Naive B cell (primary cell): ENCODE data around the gene MBP. TPM values are rescaled to one million over a fixed set of nuclear protein-coding genes. Genes with fewer than 3 reads are reported as not detected.

Experiments used
- ATAC-seq, 2 donors: fragments of 150-1000 bp; cut with Tn5 transposase; 2 replicates each; pipeline ENCODE4 v1.10.0; 2021; ENCODE audit warnings: low read depth in 2 of 2, mild to moderate bottlenecking in 2 of 2, moderate library complexity in 2 of 2
- DNase-seq: peaks from one replicate; pipeline ENCODE4 v3.0.0; 2022
- H3K27ac Mint-ChIP-seq, 6 donors: one replicate each; pipeline ENCODE4 v1.8.0; 2020 to 2022; ENCODE audit warnings: mild to moderate bottlenecking in 6 of 6, mixed read lengths in 6 of 6, moderate library complexity in 5 of 6, inconsistent platforms in 2 of 6
- H3K27me3 Mint-ChIP-seq, 3 donors: one replicate each; pipeline ENCODE4 v1.8.0; 2021 to 2022; ENCODE audit warnings: mixed read lengths in 3 of 3, mild to moderate bottlenecking in 1 of 3
- H3K36me3 Mint-ChIP-seq, 2 donors: one replicate each; pipeline ENCODE4 v1.8.0; 2020 to 2022; ENCODE audit warnings: mixed read lengths in 2 of 2, inconsistent platforms in 1 of 2, mild to moderate bottlenecking in 1 of 2
- H3K4me1 Mint-ChIP-seq, 3 donors: one replicate each; pipeline ENCODE4 v1.8.0; 2020 to 2022; ENCODE audit warnings: mixed read lengths in 3 of 3, inconsistent platforms in 1 of 3, mild to moderate bottlenecking in 1 of 3, moderate library complexity in 1 of 3
- H3K4me3 Mint-ChIP-seq, 8 donors: one replicate each; pipeline ENCODE4 v1.8.0; 2020 to 2022; ENCODE audit warnings: mild to moderate bottlenecking in 8 of 8, mixed read lengths in 8 of 8, moderate library complexity in 8 of 8, inconsistent platforms in 2 of 8
- H3K9me3 Mint-ChIP-seq, 7 donors: one replicate each; pipeline ENCODE4 v1.8.0; 2020 to 2022; ENCODE audit warnings: mixed read lengths in 7 of 7, mild to moderate bottlenecking in 5 of 7, inconsistent platforms in 2 of 7, moderate library complexity in 1 of 7
- polyA plus RNA-seq, 6 donors: library from polyadenylated mRNA; unstranded; fragments of 300-500 nt; fragmentation: Illumina TruSeq; gene quantifications; one replicate each; pipeline ENCODE4 v1.2.3, GENCODE V29; 2021; ENCODE audit warnings: low read depth in 6 of 6

The MBP gene
- polyA plus RNA-seq, 6 donors from 2014 or later: 35.4 to 69.2 (median 66.6) TPM

DNA sequence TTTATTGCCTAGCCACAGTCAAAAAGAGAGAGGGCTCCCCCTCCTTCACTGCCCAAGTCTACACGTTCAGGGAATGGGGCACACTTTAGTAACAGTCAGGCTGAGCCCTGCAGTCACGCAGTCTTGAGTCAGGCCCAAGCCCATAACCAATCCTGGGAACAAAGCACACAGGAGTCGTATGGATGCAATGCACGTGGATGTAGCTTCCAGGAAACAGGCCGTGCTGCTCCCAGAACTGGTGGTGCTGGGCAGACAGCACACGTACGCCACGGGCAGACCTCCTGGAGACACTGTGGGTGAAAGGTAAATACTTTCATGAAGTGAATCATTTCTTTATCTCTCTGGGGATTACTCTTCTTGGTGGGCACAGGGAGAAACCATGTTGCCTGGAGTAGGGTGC, 30.0 kb upstream of the MBP start:
- H3K4me1 Mint-ChIP-seq: peaks cover 9 to 10% (median 9%) of the 10 kb centered on the region in 3 donors
- no peak overlapping the region for H3K4me3 Mint-ChIP-seq
- H3K36me3 Mint-ChIP-seq: peaks cover 3 to 5% of the 10 kb centered on the region in 2 donors
- DNase-seq (no peak), ATAC-seq (no peak)
- H3K27me3 Mint-ChIP-seq: peaks cover 30 to 43% (median 37%) of the 10 kb centered on the region in 3 donors
- H3K27ac Mint-ChIP-seq: no peak overlapping the region
- no peaks in the 10 kb centered on the region for H3K9me3 Mint-ChIP-seq

DNA sequence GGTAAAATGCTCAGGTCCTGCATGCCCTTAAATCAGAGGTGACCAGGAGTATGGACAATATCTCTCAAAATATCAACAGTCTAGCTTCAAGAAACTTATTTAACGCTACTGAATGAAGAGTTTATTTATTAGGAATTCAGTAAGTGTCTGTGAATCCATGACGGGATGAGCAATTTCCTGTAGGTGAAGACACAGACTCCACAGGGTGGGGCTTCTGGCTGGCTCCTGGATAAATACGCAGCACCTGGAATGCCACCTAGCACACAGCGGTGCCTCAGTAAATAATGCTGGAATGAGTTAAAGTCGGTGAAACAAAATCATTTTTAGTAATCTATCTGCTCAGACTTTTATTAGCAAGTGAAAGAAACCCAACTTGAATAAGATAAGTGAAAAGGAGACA, 29.4 kb upstream of the MBP start:
- peak overlapping the region in 1 of 6 donors; percentile 80 for H3K27ac Mint-ChIP-seq
- H3K27me3 Mint-ChIP-seq: peaks cover 30 to 43% (median 37%) of the 10 kb centered on the region in 3 donors
- DNase-seq (no peak), ATAC-seq (no peak)
- peaks cover 3 to 5% of the 10 kb centered on the region in 2 donors for H3K36me3 Mint-ChIP-seq
- peaks cover 9 to 10% (median 9%) of the 10 kb centered on the region in 3 donors for H3K4me1 Mint-ChIP-seq
- no peaks in the 10 kb centered on the region for H3K9me3 Mint-ChIP-seq
- no peak overlapping the region for H3K4me3 Mint-ChIP-seq

DNA sequence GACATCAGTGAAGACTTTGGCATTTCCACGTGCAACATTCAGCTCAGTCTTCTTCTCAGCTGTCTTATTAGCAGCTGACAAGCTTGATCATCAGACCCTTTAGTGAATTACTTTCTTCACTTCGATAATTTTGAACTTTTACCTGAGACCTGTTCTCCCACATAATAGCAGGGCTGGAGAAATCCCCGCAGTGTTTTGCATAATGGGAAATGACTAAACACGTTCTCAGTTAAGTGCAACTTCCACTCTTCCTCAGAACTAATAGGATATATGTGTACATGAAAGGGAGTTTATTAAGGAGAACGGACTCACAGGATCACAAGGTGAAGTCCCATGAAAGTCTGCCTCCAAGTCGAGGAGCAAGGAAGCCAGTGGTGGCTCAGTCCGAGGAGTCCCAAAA, 28.8 kb upstream of the MBP start:
- H3K27me3 Mint-ChIP-seq: peaks cover 30 to 41% (median 37%) of the 10 kb centered on the region in 3 donors
- peaks cover 9 to 10% (median 9%) of the 10 kb centered on the region in 3 donors for H3K4me1 Mint-ChIP-seq
- peaks cover 3 to 5% of the 10 kb centered on the region in 2 donors for H3K36me3 Mint-ChIP-seq
- ATAC-seq (no peak), DNase-seq (no peak)
- H3K27ac Mint-ChIP-seq: no peak overlapping the region
- H3K9me3 Mint-ChIP-seq: no peaks in the 10 kb centered on the region
- no peak overlapping the region for H3K4me3 Mint-ChIP-seq

DNA sequence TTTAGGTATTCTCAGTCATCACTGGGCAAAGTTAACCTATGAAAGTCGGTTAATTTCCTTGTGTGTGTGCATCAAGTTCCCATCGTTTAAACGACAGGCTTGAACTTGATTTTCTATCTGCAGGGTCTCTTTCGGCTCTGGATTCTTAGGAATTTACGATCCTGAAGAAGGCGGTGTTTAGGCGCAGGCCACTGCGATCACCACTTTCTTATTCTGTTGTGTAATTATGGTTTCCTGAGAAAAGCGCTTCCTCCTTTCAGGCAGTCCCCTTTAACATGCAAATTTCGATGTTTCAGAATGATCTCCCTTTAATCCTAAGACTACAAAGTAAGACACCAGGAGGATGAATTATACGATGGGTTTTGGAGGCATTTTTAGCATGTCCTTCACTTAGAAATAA, 27.9 kb upstream of the MBP start:
- Mint-ChIP-seq H3K27ac (no peak overlapping the region), H3K4me3 (peak overlapping the region in 2 of 8 donors; percentile 16 to 54), H3K27me3 (peaks cover 25 to 35% (median 29%) of the 10 kb centered on the region in 3 donors), H3K4me1 (peaks cover 9 to 10% (median 9%) of the 10 kb centered on the region in 3 donors), H3K36me3 (peaks cover 3 to 5% of the 10 kb centered on the region in 2 donors), H3K9me3 (no peaks in the 10 kb centered on the region)
- ATAC-seq: peak in 1 of 2 donors; percentile 40
- DNase-seq: no peak

DNA sequence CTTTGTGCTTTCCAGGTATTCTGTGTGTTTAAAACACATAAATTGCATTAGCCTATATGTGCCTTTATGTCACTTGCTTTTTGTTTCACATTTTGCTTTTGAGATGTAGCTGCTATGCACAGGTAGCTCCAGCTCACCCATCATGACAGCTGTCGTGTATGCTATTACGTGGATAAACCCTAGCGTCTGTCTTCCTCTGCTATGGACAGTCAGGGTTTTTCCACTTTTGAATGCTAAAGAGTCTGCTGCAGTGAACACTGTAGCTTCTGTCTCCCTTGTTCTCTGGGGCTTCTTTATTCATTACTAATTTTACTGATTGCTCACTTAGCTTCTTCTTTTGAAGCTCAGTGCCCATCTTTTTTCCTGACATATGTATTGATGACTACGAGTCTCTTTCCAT, 24.7 kb upstream of the MBP start:
- no peak overlapping the region for H3K4me3 Mint-ChIP-seq
- H3K27me3 Mint-ChIP-seq: peaks cover 0 to 16% (median 6%) of the 10 kb centered on the region in 3 donors
- peaks cover 9 to 10% (median 9%) of the 10 kb centered on the region in 3 donors for H3K4me1 Mint-ChIP-seq
- H3K36me3 Mint-ChIP-seq: no peaks in the 10 kb centered on the region
- ATAC-seq (no peak), DNase-seq (no peak)
- H3K27ac Mint-ChIP-seq: peak overlapping the region in 1 of 6 donors; percentile 12
- no peaks in the 10 kb centered on the region for H3K9me3 Mint-ChIP-seq

DNA sequence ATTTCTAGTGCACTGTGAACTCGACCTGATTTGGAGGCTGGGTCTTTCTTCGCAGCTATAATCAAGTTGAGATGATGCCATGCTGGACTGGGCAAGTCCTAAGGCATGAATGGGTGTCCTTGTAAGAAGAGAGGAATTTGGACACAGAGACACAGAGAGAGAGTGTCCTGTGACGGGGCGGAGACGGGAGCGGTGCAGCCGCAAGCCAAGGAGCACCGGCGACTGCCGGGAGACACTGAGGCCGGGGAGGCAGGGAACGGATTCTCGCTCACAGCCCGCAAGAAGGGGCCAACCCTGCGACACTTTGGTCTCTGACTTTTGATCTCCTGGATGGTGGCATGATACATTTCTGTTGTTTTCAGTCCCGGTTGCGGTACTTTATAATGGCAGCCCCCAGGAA, 22.4 kb upstream of the MBP start:
- Mint-ChIP-seq H3K27me3 (peaks cover 0 to 7% (median 6%) of the 10 kb centered on the region in 3 donors), H3K27ac (no peak overlapping the region), H3K4me1 (peaks cover 12 to 15% (median 15%) of the 10 kb centered on the region in 3 donors), H3K9me3 (no peaks in the 10 kb centered on the region), H3K36me3 (no peaks in the 10 kb centered on the region), H3K4me3 (no peak overlapping the region)
- no peak for DNase-seq
- ATAC-seq: no peak

DNA sequence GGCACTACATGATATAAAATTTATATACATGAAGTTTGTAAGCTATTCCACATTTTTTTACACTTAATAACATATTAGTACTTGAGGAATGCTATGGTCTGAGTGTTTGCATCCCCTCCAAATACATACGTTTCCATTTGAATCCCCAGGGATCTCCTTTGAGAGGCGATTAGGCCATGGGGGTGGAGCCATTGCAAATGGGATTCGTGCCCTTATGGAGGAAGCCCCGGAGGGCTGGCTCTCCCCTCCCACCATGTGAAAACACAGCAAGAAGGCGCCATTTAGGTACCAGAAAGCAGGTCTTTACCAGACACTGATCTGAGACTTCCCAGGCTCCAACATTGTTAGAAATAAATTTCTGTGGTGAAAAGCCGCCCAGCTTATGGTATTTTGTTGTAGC, 20.8 kb upstream of the MBP start:
- ATAC-seq (no peak), DNase-seq (no peak)
- no peaks in the 10 kb centered on the region for H3K36me3 Mint-ChIP-seq
- H3K4me1 Mint-ChIP-seq: peaks cover 12 to 14% (median 14%) of the 10 kb centered on the region in 3 donors
- H3K27ac Mint-ChIP-seq: no peak overlapping the region
- H3K27me3 Mint-ChIP-seq: peaks cover 0 to under 1% (median 0%) of the 10 kb centered on the region in 3 donors
- H3K4me3 Mint-ChIP-seq: no peak overlapping the region
- no peaks in the 10 kb centered on the region for H3K9me3 Mint-ChIP-seq

DNA sequence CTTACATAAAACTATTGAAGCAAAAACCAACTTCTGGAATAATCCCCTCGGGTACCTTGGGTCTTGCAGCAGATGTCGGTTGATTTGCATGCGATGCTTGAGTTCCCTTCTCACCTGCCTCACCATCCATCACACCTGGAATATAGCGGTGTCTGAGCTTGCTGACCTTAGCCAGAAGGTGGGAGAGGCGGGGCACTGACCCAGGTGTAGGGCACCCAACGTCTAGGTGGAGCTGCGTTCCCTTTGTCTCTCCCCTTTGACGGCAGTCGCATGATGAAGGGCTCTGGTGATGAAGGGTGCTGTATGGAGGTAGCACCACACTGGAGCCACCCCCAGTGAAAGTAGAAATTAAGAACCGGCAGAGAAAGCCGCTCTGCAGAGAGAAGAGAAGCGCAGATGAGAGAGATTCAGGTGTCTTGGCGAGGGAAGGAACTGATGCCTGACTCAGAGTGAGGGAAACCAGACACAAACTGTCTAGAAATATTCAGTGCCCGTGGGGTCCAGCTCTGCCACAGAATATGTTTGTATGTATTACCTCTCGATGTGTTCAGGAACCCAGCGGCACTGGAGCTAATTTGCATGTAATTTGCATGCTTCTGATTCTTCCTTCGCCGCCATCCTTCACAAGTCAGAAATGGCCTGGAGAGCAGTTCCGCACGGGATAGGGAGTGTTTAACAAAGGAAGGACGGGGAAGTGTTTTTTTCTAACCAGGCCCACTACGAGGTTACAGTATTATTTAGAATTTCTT, 19.4 kb upstream of the MBP start:
- Mint-ChIP-seq H3K27ac (peak overlapping the region in 5 of 6 donors; percentile 32 to 87 (median 72)), H3K36me3 (no peaks in the 10 kb centered on the region), H3K4me3 (peak overlapping the region in 3 of 8 donors; percentile 23 to 74 (median 74)), H3K27me3 (no peaks in the 10 kb centered on the region), H3K4me1 (peaks cover 20 to 25% (median 25%) of the 10 kb centered on the region in 3 donors), H3K9me3 (no peaks in the 10 kb centered on the region)
- ATAC-seq (peak; percentile 50 to 60), DNase-seq (peak; percentile 19)

DNA sequence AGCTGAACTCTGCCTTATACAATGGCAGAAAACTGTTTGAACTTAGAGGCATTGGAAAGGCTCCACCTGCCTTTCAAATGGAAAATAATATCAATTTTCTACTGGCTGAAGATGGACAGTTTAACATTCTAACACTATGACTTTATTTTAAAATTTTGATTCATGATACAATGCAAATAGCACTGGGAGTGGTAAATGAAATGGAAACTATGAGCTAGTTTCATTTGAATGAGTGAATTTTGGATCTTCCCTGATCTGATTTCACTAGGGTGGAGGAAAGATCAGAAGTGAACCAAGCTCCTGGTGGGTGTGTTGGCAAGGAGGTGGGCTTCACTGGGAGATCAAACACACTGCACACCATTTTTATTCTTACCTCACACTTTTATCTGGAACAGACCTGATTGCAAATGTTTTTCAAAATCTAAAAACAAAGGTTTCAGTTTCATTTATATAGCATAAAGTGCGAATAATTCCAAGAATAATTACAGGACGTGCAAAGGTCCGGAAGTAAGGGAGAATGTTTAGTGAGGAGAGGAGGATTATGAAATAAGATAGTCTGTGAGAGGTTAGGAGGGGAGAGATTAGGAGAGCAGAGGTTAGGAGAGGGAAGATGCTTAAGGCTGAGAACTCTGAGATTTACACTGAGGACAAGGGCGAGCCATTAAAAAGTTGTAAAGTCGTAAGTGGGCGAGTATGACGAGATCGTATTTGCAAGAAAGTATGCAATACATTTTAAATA, 18.6 kb upstream of the MBP start:
- H3K9me3 Mint-ChIP-seq: no peaks in the 10 kb centered on the region
- H3K27ac Mint-ChIP-seq: peak overlapping the region in 4 of 6 donors; percentile 32 to 82 (median 46)
- DNase-seq (no peak), ATAC-seq (no peak)
- peaks cover 23 to 32% (median 31%) of the 10 kb centered on the region in 3 donors for H3K4me1 Mint-ChIP-seq
- H3K36me3 Mint-ChIP-seq: no peaks in the 10 kb centered on the region
- peak overlapping the region in 4 of 8 donors; percentile 23 to 80 (median 65) for H3K4me3 Mint-ChIP-seq
- no peaks in the 10 kb centered on the region for H3K27me3 Mint-ChIP-seq

DNA sequence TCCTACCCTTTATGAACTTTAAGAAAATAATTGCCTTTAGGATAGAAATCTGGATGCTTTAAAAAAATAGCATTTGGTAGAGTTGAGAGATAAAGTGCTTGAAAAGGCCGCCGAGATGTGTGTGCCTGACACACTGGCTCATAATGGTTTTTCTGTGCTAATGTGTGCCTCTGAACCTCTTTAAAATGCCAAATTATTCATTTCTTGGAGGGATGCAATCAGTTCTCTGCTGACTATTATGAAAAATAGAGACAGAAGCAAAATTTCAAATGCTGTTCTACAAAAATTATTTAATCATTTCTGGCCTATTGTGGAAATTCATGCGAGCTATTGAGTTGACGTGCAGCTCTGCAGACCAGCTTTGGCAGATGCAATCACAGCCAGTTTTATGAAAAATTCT, 18.0 kb upstream of the MBP start:
- Mint-ChIP-seq H3K4me3 (no peak overlapping the region), H3K27me3 (no peaks in the 10 kb centered on the region)
- DNase-seq: no peak

DNA sequence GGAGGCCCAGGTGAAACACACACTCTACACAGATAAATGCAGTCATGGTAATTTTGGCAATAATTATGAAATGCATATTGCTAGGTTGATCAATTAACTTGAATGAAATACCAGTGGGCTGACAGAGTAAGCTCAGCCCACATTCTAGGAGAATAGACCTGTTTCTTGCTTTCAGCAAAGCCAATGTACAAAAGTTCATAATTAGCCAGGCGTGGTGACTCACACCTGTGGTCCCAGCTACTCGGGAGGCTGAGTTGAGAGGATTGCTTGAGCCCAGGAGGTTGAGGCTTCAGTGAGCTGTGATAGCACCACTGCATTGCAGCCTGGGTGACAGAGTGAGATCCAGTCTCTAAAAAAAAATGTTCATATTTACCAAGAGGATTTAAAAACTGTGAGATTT, 15.7 kb upstream of the MBP start:
- DNase-seq (no peak), ATAC-seq (no peak)
- H3K27me3 Mint-ChIP-seq: no peaks in the 10 kb centered on the region
- peaks cover 0 to 8% of the 10 kb centered on the region in 2 donors for H3K36me3 Mint-ChIP-seq
- peaks cover 2 to 17% (median 8%) of the 10 kb centered on the region in 7 donors for H3K9me3 Mint-ChIP-seq
- peaks cover 23 to 34% (median 33%) of the 10 kb centered on the region in 3 donors for H3K4me1 Mint-ChIP-seq
- H3K27ac Mint-ChIP-seq: peak overlapping the region in 3 of 6 donors; percentile 32 to 81 (median 71)
- no peak overlapping the region for H3K4me3 Mint-ChIP-seq

More for the DNA sequence above, 18.0 kb upstream of the MBP start:
- Mint-ChIP-seq H3K27ac (no peak overlapping the region), H3K9me3 (no peaks in the 10 kb centered on the region), H3K36me3 (no peaks in the 10 kb centered on the region), H3K4me1 (peaks cover 23 to 34% (median 33%) of the 10 kb centered on the region in 3 donors)
- no peak for ATAC-seq

DNA sequence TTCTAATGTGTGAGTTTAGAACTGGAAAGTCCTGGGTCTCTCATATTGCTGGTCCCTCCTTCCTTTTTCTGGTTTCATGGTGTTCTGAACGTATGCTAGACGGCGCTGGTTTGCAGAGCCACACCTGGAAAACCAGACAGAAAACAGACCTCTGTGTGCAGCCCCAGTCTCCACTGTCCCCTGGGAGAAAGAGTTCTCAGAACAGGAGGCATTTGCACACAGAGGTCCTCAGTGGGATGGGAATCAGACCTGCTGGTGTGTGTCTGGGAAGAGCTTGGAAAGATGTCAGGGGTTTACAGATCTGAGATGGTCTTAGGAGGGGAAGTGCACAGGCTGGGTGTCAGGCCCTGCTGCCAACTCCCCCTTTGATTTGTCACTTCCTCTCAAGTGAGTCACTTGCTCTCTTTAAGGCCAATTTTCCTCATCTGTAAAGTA, 14.9 kb upstream of the MBP start:
- peak; percentile 67 to 76 for ATAC-seq
- Mint-ChIP-seq H3K4me3 (peak overlapping the region; percentile 20 to 79 (median 32)), H3K36me3 (peaks cover 4 to 14% of the 10 kb centered on the region in 2 donors), H3K27me3 (no peaks in the 10 kb centered on the region), H3K9me3 (peaks cover 5 to 26% (median 16%) of the 10 kb centered on the region in 7 donors), H3K4me1 (peaks cover 23 to 34% (median 33%) of the 10 kb centered on the region in 3 donors), H3K27ac (peak overlapping the region; percentile 7 to 95 (median 85))
- DNase-seq: peak; percentile 42

DNA sequence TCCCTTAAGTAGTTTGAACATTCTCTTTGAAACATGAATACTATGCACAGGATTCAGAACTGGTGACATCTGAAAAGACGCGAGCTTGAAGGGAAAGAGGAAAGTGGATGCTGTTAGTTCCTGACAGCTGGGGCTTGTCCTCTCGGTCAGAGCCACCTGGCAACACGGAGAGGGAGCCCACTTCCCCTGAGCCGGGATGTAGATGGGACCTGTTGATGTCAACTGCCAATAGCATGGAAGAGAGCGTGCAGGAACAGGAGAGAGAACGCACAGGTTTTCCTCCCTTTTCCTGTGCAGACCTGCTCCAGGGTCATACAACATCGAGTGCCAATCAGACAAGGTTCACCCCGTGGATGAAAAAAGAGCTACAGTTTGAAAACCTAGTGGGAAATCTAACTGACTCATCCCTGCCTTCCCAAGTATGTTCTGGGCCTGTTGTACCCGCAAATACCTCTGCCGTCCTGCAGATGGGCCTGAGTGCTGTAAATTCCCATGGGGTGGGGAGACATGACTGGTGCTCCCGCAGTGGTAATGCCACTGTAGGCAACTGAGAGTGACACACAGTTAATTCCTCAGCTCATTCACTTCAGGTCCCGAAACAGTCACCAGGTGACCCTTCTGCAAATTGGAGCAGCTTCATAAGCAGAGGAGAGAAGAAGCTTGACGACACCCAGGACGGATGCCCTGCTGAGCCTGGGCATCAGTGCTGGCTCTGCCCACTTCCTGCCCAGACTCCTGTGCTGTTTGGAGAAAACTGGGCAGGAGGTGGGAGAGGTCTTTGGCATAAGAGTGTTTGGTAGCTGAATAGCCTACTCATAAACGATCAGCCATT, 13.9 kb upstream of the MBP start:
- DNase-seq: no peak
- no peak for ATAC-seq
- Mint-ChIP-seq H3K36me3 (peaks cover 6 to 19% of the 10 kb centered on the region in 2 donors), H3K27ac (peak overlapping the region in 3 of 6 donors; percentile 61 to 95 (median 81)), H3K4me3 (peak overlapping the region in 1 of 8 donors; percentile 39), H3K27me3 (no peaks in the 10 kb centered on the region), H3K9me3 (peaks cover 7 to 32% (median 23%) of the 10 kb centered on the region in 7 donors), H3K4me1 (peaks cover 16 to 29% (median 27%) of the 10 kb centered on the region in 3 donors)
